Ishikawa (cell line): ENCODE measurements around the gene CCNT1.

Source experiments
- CEBPB ChIP-seq: IDR thresholded peaks from 2 replicates; pipeline ENCODE4 v1.6.1; 2012
- CREB1 ChIP-seq: IDR thresholded peaks from 2 replicates; pipeline ENCODE4 v1.6.1; 2012; ENCODE audit warnings: low read depth
- EGR1 ChIP-seq: IDR thresholded peaks from 2 replicates; pipeline ENCODE4 v1.6.1; 2012
- EP300 ChIP-seq: IDR thresholded peaks from 2 replicates; pipeline ENCODE4 v1.6.1; 2012; ENCODE audit warnings: borderline replicate concordance
- FOXM1 ChIP-seq: IDR thresholded peaks from 2 replicates; pipeline ENCODE4 v1.6.1; 2012; ENCODE audit warnings: low read depth, borderline replicate concordance
- MAX ChIP-seq: IDR thresholded peaks from 2 replicates; pipeline ENCODE4 v1.6.1; 2012
- NFIC ChIP-seq: IDR thresholded peaks from 2 replicates; pipeline ENCODE4 v1.6.1; 2012
- RAD21 ChIP-seq: IDR thresholded peaks from 2 replicates; pipeline ENCODE4 v1.6.1; 2012; ENCODE audit warnings: low read depth
- REST ChIP-seq: IDR thresholded peaks from 2 replicates; pipeline ENCODE4 v1.6.1; 2012; ENCODE audit warnings: low read depth, mild to moderate bottlenecking
- TAF1 ChIP-seq: IDR thresholded peaks from 2 replicates; pipeline ENCODE4 v1.6.1; 2012; ENCODE audit warnings: low read depth, mild to moderate bottlenecking
- TCF12 ChIP-seq: IDR thresholded peaks from 2 replicates; pipeline ENCODE4 v1.6.1; 2012; ENCODE audit warnings: low read depth
- TEAD4 ChIP-seq: IDR thresholded peaks from 2 replicates; pipeline ENCODE4 v1.6.1; 2012
- USF1 ChIP-seq: IDR thresholded peaks from 2 replicates; pipeline ENCODE4 v1.6.1; 2012
- YY1 ChIP-seq: IDR thresholded peaks from 2 replicates; pipeline ENCODE4 v1.6.1; 2012; ENCODE audit warnings: low read depth
- ZBTB7A ChIP-seq: IDR thresholded peaks from 2 replicates; pipeline ENCODE4 v1.6.1; 2012; ENCODE audit warnings: low read depth

The CCNT1 gene

GRCh38 chr12:48716493-48717251, at the start of gene CCNT1:
Gene CCNT1, minus strand, starts transcription at chr12:48716707. Its CDS starts 32 bp downstream, at chr12:48716675.
- 0 out of 2 replicates have a peak, but pooled peaks have one; percentile 56 for TF ChIP-seq EP300
- TF ChIP-seq YY1, result peak; percentile 82
- no peak for TF ChIP-seq RAD21
- TF ChIP-seq CREB1, result peak; percentile 91
- TF ChIP-seq USF1, result peak; percentile 99
- peak; percentile 68; the same call in 1 of the 2 replicates for TF ChIP-seq TEAD4
- peak; percentile 20 for TF ChIP-seq NFIC
- peak; percentile 92 for TF ChIP-seq MAX
- TF ChIP-seq FOXM1, result peak; percentile 69
- no peak for TF ChIP-seq REST
- TF ChIP-seq TAF1, result peak; percentile 67
- peak; percentile 97 for TF ChIP-seq EGR1
- peak; percentile 40; the same call in 1 of the 2 replicates for TF ChIP-seq CEBPB
- no peak for TF ChIP-seq ZBTB7A
- 0 out of 2 replicates have a peak, but pooled peaks have one; percentile 65 for TF ChIP-seq TCF12

- TF ChIP-seq ZBTB7A (no peak), RAD21 (no peak), EGR1 (no peak), CREB1 (no peak), TCF12 (no peak), NFIC (no peak), USF1 (no peak), FOXM1 (no peak), MAX (no peak), TAF1 (no peak), TEAD4 (no peak), YY1 (no peak), EP300 (no peak)
Observed at GRCh38 chr12:48765753-48766162, 49.3 kb upstream of the CCNT1 start.

GRCh38 chr12:48764521-48764920, 48.0 kb upstream of the CCNT1 start:
- TF ChIP-seq CEBPB (no peak), RAD21 (no peak), MAX (no peak), TAF1 (no peak)

GRCh38 chr12:48758737-48759136, 42.2 kb upstream of the CCNT1 start:
- no peak for TF ChIP-seq NFIC
- TF ChIP-seq MAX, result no peak
- TF ChIP-seq CREB1, result no peak
- TF ChIP-seq RAD21, result no peak
- no peak for TF ChIP-seq USF1
- TF ChIP-seq ZBTB7A, result no peak

GRCh38 chr12:48758186-48758585, 41.7 kb upstream of the CCNT1 start:
- TF ChIP-seq REST (no peak), MAX (no peak), CREB1 (no peak), USF1 (no peak), EP300 (no peak), ZBTB7A (no peak), RAD21 (no peak)
